SK-N-MC (cell line): Measurements from ENCODE around the gene ZNF358.

Source experiments
- DNase-seq: peaks from one replicate; pipeline ENCODE4 v3.0.0-alpha.2; 2011; ENCODE audit warnings: low read depth, low spot score
- H3K27ac ChIP-seq: fragments of 200-600 bp; sonication (generic); 2 replicates; pipeline ENCODE4 v1.5.1; 2016; ENCODE audit warnings: mixed run types
- H3K36me3 ChIP-seq: fragments of 200-600 bp; sonication (generic); 2 replicates; pipeline ENCODE4 v1.6.1; 2017; ENCODE audit warnings: antibody characterized with exemption, low read length, mixed read lengths; ENCODE audit not compliant: insufficient read depth
- H3K4me3 ChIP-seq: fragments of 200-600 bp; sonication (generic); 2 replicates; pipeline ENCODE4 v1.5.1; 2016
- H3K9ac ChIP-seq: fragments of 200-600 bp; sonication (generic); 2 replicates; pipeline ENCODE4 v1.8.0; 2017; ENCODE audit warnings: mixed run types, mixed read lengths; ENCODE audit not compliant: insufficient read length
- H3K9me3 ChIP-seq: fragments of 200-600 bp; sonication (generic); 2 replicates; pipeline ENCODE4 v1.6.1; 2017; ENCODE audit warnings: low read depth, mild to moderate bottlenecking, antibody characterized with exemption, low read length, moderate library complexity, mixed read lengths
- EZH2 ChIP-seq: fragments of 200-600 bp; sonication (generic); IDR thresholded peaks from one replicate; pipeline ENCODE4 v1.6.1; 2017; ENCODE audit warnings: antibody characterized with exemption
- FOXP2 ChIP-seq: optimal IDR thresholded peaks from 2 replicates; pipeline ENCODE3; 2011; ENCODE audit warnings: mild to moderate bottlenecking, moderate library complexity; ENCODE audit not compliant: insufficient read depth; ENCODE audit errors: extremely low read length, control extremely low read depth
- POLR2AphosphoS5 ChIP-seq: IDR thresholded peaks from 2 replicates; pipeline ENCODE4 v1.6.1; 2012; ENCODE audit warnings: mild to moderate bottlenecking, low read depth, low read length, borderline replicate concordance

Gene ZNF358

DNA sequence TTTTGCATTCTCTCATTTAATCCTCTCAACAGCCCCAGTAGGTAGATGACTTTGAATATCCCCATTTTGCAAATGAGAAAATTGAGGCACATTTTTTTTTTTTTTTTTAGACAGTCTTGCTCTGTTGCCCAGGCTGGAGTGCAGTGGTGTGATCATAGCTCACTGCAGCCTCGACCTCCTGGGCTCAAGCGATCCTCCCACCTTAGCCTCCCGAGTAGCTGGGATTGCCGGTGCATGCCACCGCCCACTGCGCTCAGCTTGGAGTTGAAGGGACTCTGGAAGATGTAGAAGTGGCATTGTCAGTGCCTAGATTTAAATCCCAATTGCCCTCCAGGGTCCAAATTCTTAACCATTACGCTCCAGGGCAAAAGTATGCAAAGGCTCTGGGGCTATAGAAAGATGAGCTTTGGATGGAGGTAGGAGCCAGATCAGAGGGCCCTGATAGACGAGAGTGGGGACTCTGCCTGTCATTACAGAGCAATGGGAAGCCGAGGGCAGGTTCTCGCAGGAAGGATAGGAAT lies 5.7 kb downstream of the ZNF358 start:
- TF ChIP-seq POLR2AphosphoS5: no peak
- no peak for TF ChIP-seq EZH2
- no peak for TF ChIP-seq FOXP2
- H3K36me3 ChIP-seq: no peaks in the 10 kb centered on the region
- H3K4me3 ChIP-seq: peak overlapping the region; percentile 82
- no peak for DNase-seq
- peak overlapping the region; percentile 58 for H3K9ac ChIP-seq
- H3K27ac ChIP-seq: 0 out of 2 replicates have a peak overlapping the region, but pooled peaks have one; percentile 10
- H3K9me3 ChIP-seq: no peaks in the 10 kb centered on the region

DNA sequence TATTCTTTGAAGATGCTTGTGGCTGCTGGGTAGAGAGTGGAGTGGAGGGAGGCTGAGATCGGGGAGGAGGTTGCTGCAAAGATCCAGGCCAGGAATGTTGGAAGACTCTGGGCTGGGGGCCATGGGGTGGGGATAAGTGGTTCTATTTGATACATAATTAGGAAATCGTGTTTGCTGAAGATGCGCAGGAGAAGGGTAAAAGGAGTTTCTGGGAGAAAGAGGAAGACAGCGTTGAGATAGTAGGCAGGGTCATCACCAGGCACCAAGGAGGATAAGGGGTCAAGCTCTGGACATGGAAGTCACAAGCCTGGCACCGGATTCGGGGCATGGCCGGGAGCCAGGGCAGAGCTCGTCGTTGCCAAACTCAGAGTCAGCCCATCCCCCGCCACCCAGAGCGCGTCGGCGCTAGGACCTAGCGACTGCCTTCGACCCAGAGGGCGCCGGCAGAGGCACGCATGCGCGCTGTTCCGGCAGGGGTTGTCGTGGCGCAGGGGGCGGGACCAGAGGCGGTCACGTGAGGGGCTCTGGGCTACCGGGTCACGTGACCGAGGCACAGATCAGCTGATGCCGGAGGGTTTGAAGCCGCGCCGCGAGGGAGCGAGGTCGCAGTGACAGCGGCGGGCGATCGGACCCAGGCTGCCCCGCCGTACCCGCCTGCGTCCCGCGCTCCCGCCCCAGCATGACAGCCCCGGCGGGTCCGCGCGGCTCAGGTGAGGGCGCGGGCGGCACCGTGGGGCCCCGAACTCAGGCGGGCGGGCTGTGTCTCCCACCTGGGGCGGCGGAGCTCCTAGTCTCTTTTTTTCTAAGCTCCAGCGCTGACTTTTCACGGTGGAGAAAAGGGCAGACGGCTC lies 6.4 kb downstream of the ZNF358 start, which contains the start of gene MCOLN1:
MCOLN1 (plus strand) TSS at position 553 of the 851 bp plus-strand sequence; CDS start at position 680, 127 bp downstream.
- DNase-seq: no peak
- H3K27ac ChIP-seq: peak within 1 kb of the TSS; percentile 10; the same call in 1 of the 2 replicates
- H3K36me3 ChIP-seq: no peaks in the 10 kb centered on the region

DNA sequence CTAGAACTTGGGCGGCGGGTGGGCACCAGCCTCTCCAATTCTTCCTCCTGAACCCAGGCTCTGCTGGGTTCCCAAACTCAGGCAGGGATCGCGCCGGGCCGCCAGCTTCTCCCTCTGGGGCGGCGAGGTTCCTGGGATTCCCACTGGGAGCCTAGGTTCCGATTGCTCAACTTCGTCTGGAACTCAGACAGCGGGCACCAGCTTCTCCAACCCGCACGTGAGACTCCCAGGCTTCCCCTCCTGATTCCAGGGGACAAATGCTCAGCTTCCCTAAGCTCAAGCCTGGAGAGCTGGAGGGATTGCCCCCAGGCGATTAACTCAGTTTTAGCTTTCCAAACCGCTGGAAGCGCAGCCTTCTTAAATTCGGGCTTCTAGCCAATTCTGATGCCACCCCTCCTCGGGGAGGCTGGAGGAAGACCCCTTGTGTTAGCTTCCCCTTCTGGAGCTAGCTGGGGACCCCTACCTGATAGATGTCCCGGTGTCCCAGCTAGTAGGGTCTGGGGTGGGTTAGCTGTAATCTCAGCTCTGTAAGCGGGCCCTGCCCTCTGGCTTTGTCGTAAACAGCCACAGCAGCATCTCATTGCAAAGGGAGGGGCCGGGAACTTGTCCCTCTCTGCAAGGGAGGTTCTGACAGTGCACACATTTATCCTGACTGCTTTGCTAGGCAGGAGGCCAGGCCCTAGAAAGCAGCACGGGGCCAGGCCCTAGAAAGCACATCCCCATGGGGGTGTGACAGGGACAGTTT lies 7.2 kb downstream of the ZNF358 start:
- Histone ChIP-seq H3K9me3 (no peaks in the 10 kb centered on the region), H3K4me3 (peak overlapping the region; percentile 82), H3K9ac (peak overlapping the region; percentile 79), H3K36me3 (no peaks in the 10 kb centered on the region), H3K27ac (no peak overlapping the region)
- TF ChIP-seq FOXP2 (no peak), EZH2 (no peak), POLR2AphosphoS5 (no peak)
- DNase-seq: no peak

More for the DNA sequence above, 6.4 kb downstream of the ZNF358 start, which contains the start of gene MCOLN1:
- TF ChIP-seq POLR2AphosphoS5 (peak; percentile 44; the same call in 1 of the 2 replicates), EZH2 (no peak)
- peak within 1 kb of the TSS; percentile 79 for H3K9ac ChIP-seq
- H3K4me3 ChIP-seq: peak within 1 kb of the TSS; percentile 82
- no peaks in the 10 kb centered on the region for H3K9me3 ChIP-seq

GRCh38 chr19:7524523-7524922 lies 8.6 kb downstream of the ZNF358 start:
- TF ChIP-seq FOXP2 (no peak), EZH2 (no peak), POLR2AphosphoS5 (no peak)
- no peak overlapping the region for H3K27ac ChIP-seq
- H3K9ac ChIP-seq: no peak overlapping the region
- H3K9me3 ChIP-seq: no peaks in the 10 kb centered on the region
- no peak for DNase-seq
- no peaks in the 10 kb centered on the region for H3K36me3 ChIP-seq
- H3K4me3 ChIP-seq: no peak overlapping the region

DNA sequence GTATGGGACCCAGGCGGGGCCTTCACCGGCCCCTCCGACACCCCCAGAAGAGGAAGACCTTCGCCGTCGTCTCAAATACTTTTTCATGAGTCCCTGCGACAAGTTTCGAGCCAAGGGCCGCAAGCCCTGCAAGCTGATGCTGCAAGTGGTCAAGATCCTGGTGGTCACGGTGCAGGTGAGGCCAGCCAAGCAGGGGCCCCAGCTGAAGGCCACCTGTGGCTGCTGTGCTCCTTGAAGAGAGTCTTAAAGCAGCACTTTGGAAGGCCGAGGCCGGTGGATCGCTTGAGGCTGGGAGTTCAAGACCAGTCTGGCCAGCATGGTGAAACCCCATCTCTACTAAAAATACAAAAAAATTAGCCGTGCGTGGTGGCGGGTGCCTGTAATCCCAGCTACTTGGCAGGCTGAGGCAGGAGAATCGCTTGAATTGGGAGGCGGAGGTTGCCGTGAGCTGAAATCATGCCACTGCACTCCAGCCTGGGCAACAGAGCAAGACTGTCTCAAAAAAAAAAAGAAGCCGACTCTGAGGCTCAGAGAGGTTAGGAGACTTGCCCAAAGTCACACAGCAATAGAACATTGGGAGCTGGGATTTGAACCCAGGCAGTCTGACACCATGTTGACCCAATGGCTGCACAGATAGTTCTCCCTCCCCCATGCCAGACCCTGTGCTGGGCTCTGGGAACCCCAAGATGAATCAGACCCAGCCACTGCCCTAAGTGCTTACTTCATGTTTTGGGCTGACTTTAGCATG lies 9.3 kb downstream of the ZNF358 start:
- H3K27ac ChIP-seq: no peak overlapping the region
- H3K36me3 ChIP-seq: no peaks in the 10 kb centered on the region; the same call in 1 of the 2 replicates
- TF ChIP-seq FOXP2: no peak
- TF ChIP-seq EZH2: no peak
- TF ChIP-seq POLR2AphosphoS5: no peak
- no peak for DNase-seq
- no peaks in the 10 kb centered on the region for H3K9me3 ChIP-seq
- no peak overlapping the region for H3K4me3 ChIP-seq
- no peak overlapping the region for H3K9ac ChIP-seq

DNA sequence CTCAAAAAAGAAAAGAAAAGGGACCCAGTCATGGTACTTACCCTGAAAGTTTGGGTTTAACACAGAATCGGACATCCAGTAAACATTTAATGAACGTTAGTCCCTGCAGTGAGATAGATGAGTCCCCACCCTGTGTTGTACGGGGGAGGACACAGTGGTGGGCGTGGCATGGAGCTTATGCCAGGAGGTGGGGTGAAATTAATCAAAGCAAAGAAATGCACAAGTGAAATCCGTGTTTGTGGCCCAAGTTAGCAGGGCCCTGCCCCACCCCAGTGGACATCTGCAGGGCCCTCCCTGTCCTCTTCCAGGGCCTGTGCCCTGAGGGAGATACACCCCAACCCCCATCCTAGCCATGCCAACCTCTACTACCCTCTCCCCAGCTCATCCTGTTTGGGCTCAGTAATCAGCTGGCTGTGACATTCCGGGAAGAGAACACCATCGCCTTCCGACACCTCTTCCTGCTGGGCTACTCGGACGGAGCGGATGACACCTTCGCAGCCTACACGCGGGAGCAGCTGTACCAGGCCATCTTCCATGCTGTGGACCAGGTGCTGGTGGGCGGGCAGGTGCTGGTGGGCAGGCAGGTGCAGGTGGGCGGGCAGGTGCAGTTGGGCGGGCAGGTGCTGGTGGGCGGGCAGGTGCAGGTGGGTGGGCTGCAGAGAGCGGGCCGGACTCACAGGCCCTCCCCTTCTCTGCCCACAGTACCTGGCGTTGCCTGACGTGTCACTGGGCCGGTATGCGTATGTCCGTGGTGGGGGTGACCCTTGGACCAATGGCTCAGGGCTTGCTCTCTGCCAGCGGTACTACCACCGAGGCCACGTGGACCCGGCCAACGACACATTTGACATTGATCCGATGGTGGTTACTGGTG lies 10.4 kb downstream of the ZNF358 start:
- Histone ChIP-seq H3K9ac (no peak overlapping the region), H3K36me3 (no peaks in the 10 kb centered on the region; the same call in 1 of the 2 replicates), H3K9me3 (no peaks in the 10 kb centered on the region), H3K4me3 (no peak overlapping the region), H3K27ac (no peak overlapping the region)
- DNase-seq: no peak
- TF ChIP-seq FOXP2: no peak
- no peak for TF ChIP-seq POLR2AphosphoS5
- no peak for TF ChIP-seq EZH2

- Histone ChIP-seq H3K9me3 (no peaks in the 10 kb centered on the region), H3K4me3 (no peak overlapping the region), H3K9ac (no peak overlapping the region), H3K27ac (no peak overlapping the region), H3K36me3 (no peaks in the 10 kb centered on the region; the same call in 1 of the 2 replicates)
- no peak for TF ChIP-seq FOXP2
- TF ChIP-seq POLR2AphosphoS5: no peak
- no peak for TF ChIP-seq EZH2
- no peak for DNase-seq
These were observed 11.8 kb downstream of the ZNF358 start for GRCh38 chr19:7527516-7528191.
